Astrocyte (in vitro differentiated cells and primary cell): ENCODE data around the gene PNPLA3. TPM values are rescaled to one million over a fixed set of nuclear protein-coding genes. Genes with fewer than 3 reads are reported as not detected.

ENCODE experiments used
- DNase-seq: peaks from one replicate; pipeline ENCODE4 v3.0.0-alpha.2; 2010; ENCODE audit warnings: low read depth
- FAIRE-seq: peaks from 2 replicates; lab custom pipeline; 2011; peaks lifted over from hg19 to GRCh38; lab: Jason Lieb, UNC
- H2AFZ ChIP-seq: 2 replicates; pipeline ENCODE4 v1.6.0; 2012; ENCODE audit warnings: low read depth, low read length, inconsistent platforms
- H3K27ac ChIP-seq: 2 replicates; pipeline ENCODE4 v1.5.1; 2011; ENCODE audit warnings: low read depth, low read length, inconsistent platforms
- H3K27me3 ChIP-seq: 2 replicates; pipeline ENCODE4 v1.6.0; 2011; ENCODE audit warnings: low read length, inconsistent platforms; ENCODE audit not compliant: insufficient read depth
- H3K36me3 ChIP-seq: 2 replicates; pipeline ENCODE4 v1.5.1; 2011; ENCODE audit warnings: low read length, inconsistent platforms; ENCODE audit not compliant: insufficient read depth
- H3K4me1 ChIP-seq: 2 replicates; pipeline ENCODE4 v1.5.1; 2011; ENCODE audit warnings: low read length, inconsistent platforms; ENCODE audit not compliant: insufficient read depth
- H3K4me2 ChIP-seq: 2 replicates; pipeline ENCODE4 v1.6.0; 2012; ENCODE audit warnings: low read length, inconsistent platforms
- H3K4me3 ChIP-seq: 2 replicates; pipeline ENCODE4 v1.5.1; 2011; ENCODE audit warnings: low read depth, mild to moderate bottlenecking, low read length, inconsistent platforms; ENCODE audit not compliant: insufficient read depth
- H3K79me2 ChIP-seq: 2 replicates; pipeline ENCODE4 v1.6.0; 2012; ENCODE audit warnings: mild to moderate bottlenecking, low read length, inconsistent platforms; ENCODE audit not compliant: insufficient read depth
- H3K9ac ChIP-seq: 2 replicates; pipeline ENCODE4 v1.6.0; 2012; ENCODE audit warnings: mild to moderate bottlenecking, low read length, inconsistent platforms
- H3K9me3 ChIP-seq: 2 replicates; pipeline ENCODE4 v1.5.1; 2012; ENCODE audit warnings: low read depth, mild to moderate bottlenecking, low read length, inconsistent platforms; ENCODE audit not compliant: insufficient read depth
- H4K20me1 ChIP-seq: 2 replicates; pipeline ENCODE4 v1.6.0; 2012; ENCODE audit warnings: low read length, inconsistent platforms; ENCODE audit not compliant: insufficient read depth
- H3K27ac Mint-ChIP-seq: one replicate; pipeline ENCODE4 v1.8.0; 2021; ENCODE audit warnings: mild to moderate bottlenecking, mixed read lengths; ENCODE audit not compliant: unreplicated experiment
- H3K27me3 Mint-ChIP-seq: one replicate; pipeline ENCODE4 v1.8.0; 2021; ENCODE audit warnings: low read depth, mixed read lengths; ENCODE audit not compliant: unreplicated experiment
- H3K36me3 Mint-ChIP-seq: one replicate; pipeline ENCODE4 v1.8.0; 2021; ENCODE audit warnings: low read depth, mixed read lengths; ENCODE audit not compliant: unreplicated experiment
- H3K4me1 Mint-ChIP-seq: one replicate; pipeline ENCODE4 v1.8.0; 2021; ENCODE audit warnings: low read depth, mixed read lengths; ENCODE audit not compliant: unreplicated experiment
- H3K4me3 Mint-ChIP-seq: one replicate; pipeline ENCODE4 v1.8.0; 2021; ENCODE audit warnings: mild to moderate bottlenecking, moderate library complexity, mixed read lengths; ENCODE audit not compliant: unreplicated experiment
- H3K9me3 Mint-ChIP-seq: one replicate; pipeline ENCODE4 v1.8.0; 2021; ENCODE audit warnings: mild to moderate bottlenecking, mixed read lengths; ENCODE audit not compliant: unreplicated experiment
- CTCF ChIP-seq: IDR thresholded peaks from 2 replicates; pipeline ENCODE4 v1.5.1; 2011; ENCODE audit warnings: low read depth, mild to moderate bottlenecking, inconsistent platforms, low read length, moderate library complexity; ENCODE audit not compliant: insufficient read depth
- EZH2 ChIP-seq: IDR thresholded peaks from 2 replicates; pipeline ENCODE4 v1.6.1; 2012; ENCODE audit warnings: mild to moderate bottlenecking, low read length, inconsistent platforms; ENCODE audit not compliant: insufficient read depth
- total RNA-seq: library from RNA; stranded (reverse); gene quantifications from 2 replicates; pipeline ENCODE4 v1.2.1, GENCODE V29; 2021

The PNPLA3 gene
- total RNA-seq, 1 donor from 2014 or later = 10.8 TPM

GRCh38 chr22:43953988-43954785 is 30.6 kb downstream of the PNPLA3 start:
- H3K36me3 Mint-ChIP-seq = peaks cover 2% of the 10 kb centered on the region
- peak overlapping the region; percentile 100 for H3K4me3 Mint-ChIP-seq
- Histone ChIP-seq H3K4me1 (peaks cover 12% of the 10 kb centered on the region), H3K79me2 (peaks cover 42% of the 10 kb centered on the region), H4K20me1 (peaks cover 19% of the 10 kb centered on the region), H3K36me3 (no peaks in the 10 kb centered on the region), H3K9me3 (no peaks in the 10 kb centered on the region), H3K9ac (peak overlapping the region; percentile 92), H2AFZ (peak overlapping the region; percentile 90), H3K27me3 (no peaks in the 10 kb centered on the region), H3K4me2 (peak overlapping the region; percentile 97), H3K4me3 (peak overlapping the region; percentile 88), H3K27ac (peak overlapping the region; percentile 78)
- H3K9me3 Mint-ChIP-seq = no peaks in the 10 kb centered on the region
- H3K27ac Mint-ChIP-seq = peak overlapping the region; percentile 74
- TF ChIP-seq CTCF (no peak), EZH2 (no peak)
- peaks cover 12% of the 10 kb centered on the region for H3K4me1 Mint-ChIP-seq
- no peaks in the 10 kb centered on the region for H3K27me3 Mint-ChIP-seq
- FAIRE-seq = no peak
- no peak for DNase-seq

GRCh38 chr22:43955040-43955882 is 31.7 kb downstream of the PNPLA3 start, which contains the start of gene SAMM50:
SAMM50 (plus strand) TSS chr22:43955442; CDS start chr22:43955578, 136 bp downstream.
- H3K4me3 Mint-ChIP-seq = peak within 1 kb of the TSS; percentile 100
- Histone ChIP-seq H3K9me3 (no peaks in the 10 kb centered on the region), H3K4me1 (peaks cover 12% of the 10 kb centered on the region), H3K4me2 (peak within 1 kb of the TSS; percentile 97), H3K27me3 (no peaks in the 10 kb centered on the region), H3K27ac (peak within 1 kb of the TSS; percentile 78), H3K4me3 (peak within 1 kb of the TSS; percentile 88), H3K9ac (peak within 1 kb of the TSS; percentile 92), H2AFZ (peak within 1 kb of the TSS; percentile 90), H4K20me1 (peaks cover 25% of the 10 kb centered on the region), H3K79me2 (peaks cover 53% of the 10 kb centered on the region), H3K36me3 (no peaks in the 10 kb centered on the region)
- no peak for FAIRE-seq
- peaks cover 2% of the 10 kb centered on the region for H3K36me3 Mint-ChIP-seq
- peak; percentile 85 for DNase-seq
- no peaks in the 10 kb centered on the region for H3K27me3 Mint-ChIP-seq
- no peaks in the 10 kb centered on the region for H3K9me3 Mint-ChIP-seq
- H3K27ac Mint-ChIP-seq = peak within 1 kb of the TSS; percentile 87
- TF ChIP-seq EZH2 (no peak), CTCF (no peak)
- H3K4me1 Mint-ChIP-seq = peaks cover 12% of the 10 kb centered on the region
